ENCODE measurements around the gene RIPK1.

GRCh38 chr6:3031857-3032640 is 36.2 kb upstream of the RIPK1 start:
- TF ChIP-seq CTCF (IDR thresholded peaks at IDR 0.05; ENCODE audit: borderline replicate concordance, extremely low read depth, low read length, poor library complexity, severe bottlenecking), result peak; percentile 28
- TF ChIP-seq EZH2 (IDR thresholded peaks at IDR 0.05; ENCODE audit: borderline replicate concordance, low read depth, low read length, severe bottlenecking), result no peak
